Activated CD8-positive, alpha-beta memory T cell treated with anti-CD3 and anti-CD28 coated beads for 36 hours (primary cell): ENCODE data around the gene RCOR1. TPM values are rescaled to one million over a fixed set of nuclear protein-coding genes. Genes with fewer than 3 reads are reported as not detected.

Experiments used
- CTCF ChIA-PET: fragments of 350-600 bp; sonication (Branson Sonifier 250); formaldehyde crosslinking; loops from one replicate; lab custom pipeline; 2021; ENCODE audit warnings: antibody characterized with exemption; lab: Charles Lee
- POLR2A ChIA-PET: fragments of 350-600 bp; sonication (Branson Sonifier 250); formaldehyde crosslinking; loops from one replicate; lab custom pipeline; 2021; ENCODE audit warnings: antibody characterized with exemption; lab: Charles Lee
- total RNA-seq, 2 experiments: library from RNA; stranded (reverse); gene quantifications; one replicate each; pipeline ENCODE4 v1.2.3, GENCODE V29; 2021

Gene RCOR1
- total RNA-seq, 2 experiments from 2014 or later = 15.3 to 15.8 TPM

GRCh38 chr14:102586420-102587104 lies 5.9 kb upstream of the RCOR1 start:
- CTCF ChIA-PET = interaction anchor here (0.7 kb wide), 1 partner anchor 30 kb away, joined by 3 read pairs; no protein-coding TSS in a partner anchor
- POLR2A ChIA-PET = no interaction called here

- CTCF ChIA-PET = no interaction called here
- POLR2A ChIA-PET = no interaction called here
Observed at GRCh38 chr14:102588821-102589220, 3.6 kb upstream of the RCOR1 start.

- ChIA-PET CTCF (no interaction called here), POLR2A (no interaction called here)
Observed at GRCh38 chr14:102589761-102590290, 2.6 kb upstream of the RCOR1 start.

GRCh38 chr14:102590667-102591099 lies 1.8 kb upstream of the RCOR1 start:
- POLR2A ChIA-PET = no interaction called here
- CTCF ChIA-PET = interaction anchor here (0.5 to 0.9 kb wide), 3 partner anchors 13 to 66 kb away, joined by 3 to 4 read pairs (median 3); no protein-coding TSS in a partner anchor

DNA sequence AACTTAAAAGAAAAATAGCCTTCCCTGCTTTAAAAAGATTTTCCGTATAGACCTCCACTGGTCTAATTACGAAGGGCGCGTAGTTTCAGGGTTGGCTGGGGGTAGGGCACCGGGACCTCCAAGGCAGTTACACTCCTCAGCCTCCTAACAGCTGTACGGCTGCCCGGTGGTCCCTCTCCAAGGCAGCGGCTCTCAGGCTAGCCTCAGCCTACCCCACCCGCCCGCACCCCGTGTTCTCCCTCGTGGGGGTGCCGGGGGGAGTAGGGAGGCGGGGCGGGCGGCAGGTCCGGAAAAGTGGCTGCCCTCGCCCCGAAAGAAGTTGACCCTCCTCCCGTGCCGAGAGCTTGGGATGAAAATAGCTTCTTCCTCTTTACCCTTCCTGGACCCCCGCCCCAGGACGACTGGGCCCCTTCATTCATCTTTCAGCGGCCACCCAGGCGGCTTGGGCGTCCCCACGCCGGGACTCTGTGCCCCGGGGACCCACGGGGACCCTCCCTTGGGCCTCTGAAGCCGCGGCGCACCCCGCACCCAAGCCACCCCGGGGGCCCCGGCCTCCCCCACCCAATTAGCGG lies 991 bp upstream of the RCOR1 start:
- ChIA-PET POLR2A (interaction anchor here (0.5 to 1.0 kb wide), 2 partner anchors 17 to 483 kb away, joined by 3 read pairs; no protein-coding TSS in a partner anchor), CTCF (interaction anchor here (0.9 kb wide), 1 partner anchor 67 kb away, joined by 4 read pairs; no protein-coding TSS in a partner anchor)

GRCh38 chr14:102592763-102593060 lies 263 bp downstream of the RCOR1 start:
- CTCF ChIA-PET = no interaction called here
- POLR2A ChIA-PET = no interaction called here

DNA sequence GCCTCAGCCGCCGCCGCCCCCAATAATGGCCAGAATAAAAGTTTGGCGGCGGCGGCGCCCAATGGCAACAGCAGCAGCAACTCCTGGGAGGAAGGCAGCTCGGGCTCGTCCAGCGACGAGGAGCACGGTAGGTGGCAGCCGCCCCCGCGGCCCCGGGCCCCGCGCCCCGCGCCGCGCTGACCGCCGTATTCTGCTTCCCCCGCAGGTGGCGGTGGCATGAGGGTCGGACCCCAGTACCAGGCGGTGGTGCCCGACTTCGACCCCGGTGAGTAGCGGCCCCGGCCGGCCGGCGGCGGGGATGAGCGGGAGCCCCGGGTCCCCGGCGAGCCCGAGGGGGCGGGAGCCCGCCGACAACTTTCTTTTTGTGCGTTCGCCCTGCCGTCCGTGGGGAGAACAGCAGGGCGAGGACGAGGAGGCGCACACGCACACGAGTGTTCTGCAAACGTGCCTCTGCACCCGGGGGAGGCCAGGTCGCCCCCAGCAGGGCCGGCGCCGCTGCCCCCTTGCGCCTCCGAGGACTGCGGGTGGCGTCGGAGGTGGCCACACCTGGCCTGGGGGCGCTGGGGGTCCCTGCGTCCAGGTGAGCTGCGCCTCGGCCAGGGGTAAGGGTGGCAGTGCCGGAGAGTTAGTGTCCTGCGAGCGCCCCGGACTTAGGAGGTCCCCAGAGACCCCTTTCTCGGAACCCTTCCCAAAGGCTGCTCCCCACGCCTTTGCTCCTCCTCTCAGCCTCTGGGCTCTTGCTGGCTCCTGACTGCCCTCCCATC lies 794 bp downstream of the RCOR1 start:
- POLR2A ChIA-PET = no interaction called here
- CTCF ChIA-PET = interaction anchor here (1.0 to 2.3 kb wide), 4 partner anchors 23 to 69 kb away, joined by 4 to 6 read pairs (median 6); no protein-coding TSS in a partner anchor

GRCh38 chr14:102593825-102594137 lies 1.3 kb downstream of the RCOR1 start:
- POLR2A ChIA-PET = no interaction called here
- CTCF ChIA-PET = interaction anchor here (0.8 to 2.3 kb wide), 5 partner anchors 9 to 69 kb away, joined by 3 to 6 read pairs (median 5); no protein-coding TSS in a partner anchor

GRCh38 chr14:102594514-102595175 lies 2.2 kb downstream of the RCOR1 start:
- ChIA-PET CTCF (interaction anchor here (0.6 to 2.3 kb wide), 9 partner anchors 10 to 223 kb away, joined by 3 to 6 read pairs (median 3); no protein-coding TSS in a partner anchor), POLR2A (interaction anchor here (1.2 kb wide), 1 partner anchor 173 kb away, joined by 3 read pairs; no protein-coding TSS in a partner anchor)

DNA sequence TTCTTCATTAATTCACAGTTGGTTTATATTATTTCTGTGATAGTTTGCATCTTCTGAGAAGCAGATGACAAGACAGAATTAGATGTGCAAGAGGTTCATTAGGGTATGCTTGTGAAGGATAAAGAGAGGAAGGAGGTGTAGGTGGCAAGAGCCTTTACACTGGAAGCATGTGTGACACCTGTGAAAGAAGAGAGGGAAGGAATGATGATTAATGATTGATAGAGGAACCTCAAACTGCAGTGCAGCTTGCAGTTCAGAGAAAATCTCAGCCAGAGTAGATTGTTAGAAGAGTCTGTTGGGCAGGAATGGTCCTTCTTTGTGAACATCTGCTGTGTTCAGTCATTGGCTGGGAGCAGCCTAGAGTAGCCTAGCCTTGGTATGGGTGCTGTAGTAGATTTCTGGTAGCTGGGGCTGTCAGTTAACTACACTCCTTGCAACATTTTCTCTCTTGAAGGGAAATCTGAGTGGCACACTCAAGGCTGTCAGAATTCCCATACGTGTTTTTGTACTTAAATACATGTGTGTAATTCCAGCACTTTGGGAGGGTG lies 9.0 kb downstream of the RCOR1 start:
- CTCF ChIA-PET = interaction anchor here (0.6 kb wide), 1 partner anchor 848 kb away, joined by 3 read pairs; no protein-coding TSS in a partner anchor
- POLR2A ChIA-PET = no interaction called here

GRCh38 chr14:102602421-102603292 lies 10.2 kb downstream of the RCOR1 start:
- CTCF ChIA-PET = no interaction called here
- POLR2A ChIA-PET = no interaction called here

GRCh38 chr14:102603293-102603907 lies 11.0 kb downstream of the RCOR1 start:
- POLR2A ChIA-PET = no interaction called here
- CTCF ChIA-PET = interaction anchor here (0.6 kb wide), 1 partner anchor 13 kb away, joined by 3 read pairs; no protein-coding TSS in a partner anchor

GRCh38 chr14:102604183-102604582 lies 11.7 kb downstream of the RCOR1 start:
- ChIA-PET CTCF (no interaction called here), POLR2A (no interaction called here)

DNA sequence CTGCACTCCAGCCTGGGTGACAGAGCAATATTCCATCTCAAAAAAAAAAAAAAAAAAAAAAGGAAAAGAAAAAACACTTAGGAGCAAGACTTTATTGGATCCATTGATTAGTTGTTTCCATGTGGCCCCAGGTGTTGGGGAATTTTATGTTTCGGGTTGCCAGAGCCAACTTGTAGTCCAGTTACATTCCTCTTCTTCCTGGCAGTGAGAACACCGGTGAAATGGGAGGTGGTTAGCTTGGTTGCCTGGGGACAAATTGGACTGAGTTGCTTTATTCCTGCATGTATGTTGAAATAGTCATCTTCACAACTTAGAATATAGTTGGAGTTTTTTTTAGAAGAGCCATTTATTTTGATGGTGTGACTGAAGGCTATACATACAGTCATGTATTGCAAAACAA lies 12.6 kb downstream of the RCOR1 start:
- CTCF ChIA-PET = no interaction called here
- POLR2A ChIA-PET = no interaction called here

DNA sequence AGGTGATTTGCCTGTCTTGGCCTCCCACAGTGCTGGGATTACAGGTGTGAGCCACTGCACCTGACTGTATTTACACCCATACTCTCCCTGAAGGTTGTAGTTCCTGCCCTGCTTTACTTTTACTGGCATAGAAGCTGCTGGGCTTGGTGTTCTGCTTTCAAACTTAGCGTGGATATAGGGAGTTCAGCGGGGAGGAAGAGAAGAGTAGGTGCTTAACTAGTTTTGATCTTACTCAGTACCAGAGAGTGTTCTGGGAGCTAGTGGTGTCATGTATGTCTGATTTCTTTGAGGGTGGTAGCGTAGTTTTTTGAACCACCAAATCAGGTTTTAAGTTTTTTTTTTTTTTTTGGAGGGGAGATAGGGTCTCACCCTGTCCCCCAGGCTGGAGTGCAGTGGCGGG lies 13.8 kb downstream of the RCOR1 start:
- CTCF ChIA-PET = interaction anchor here (0.7 kb wide), 1 partner anchor 1181 kb away, joined by 3 read pairs; no protein-coding TSS in a partner anchor
- POLR2A ChIA-PET = no interaction called here

GRCh38 chr14:102608064-102608446 lies 15.6 kb downstream of the RCOR1 start:
- CTCF ChIA-PET = interaction anchor here (0.7 kb wide), 1 partner anchor 106 kb away, joined by 3 read pairs; no protein-coding TSS in a partner anchor
- POLR2A ChIA-PET = interaction anchor here (0.7 kb wide), 1 partner anchor 17 kb away, joined by 3 read pairs; no protein-coding TSS in a partner anchor
